ENCODE results near the gene ATRN. TPM values are rescaled to one million over a fixed set of nuclear protein-coding genes. Genes with fewer than 3 reads are reported as not detected.

Gene ATRN
- total and polyA plus RNA-seq, 2 of the 8 experiments (the other 6 are each of a cell fraction or from before 2014, with no cell fraction given): 12.0 to 17.4 TPM

DNA sequence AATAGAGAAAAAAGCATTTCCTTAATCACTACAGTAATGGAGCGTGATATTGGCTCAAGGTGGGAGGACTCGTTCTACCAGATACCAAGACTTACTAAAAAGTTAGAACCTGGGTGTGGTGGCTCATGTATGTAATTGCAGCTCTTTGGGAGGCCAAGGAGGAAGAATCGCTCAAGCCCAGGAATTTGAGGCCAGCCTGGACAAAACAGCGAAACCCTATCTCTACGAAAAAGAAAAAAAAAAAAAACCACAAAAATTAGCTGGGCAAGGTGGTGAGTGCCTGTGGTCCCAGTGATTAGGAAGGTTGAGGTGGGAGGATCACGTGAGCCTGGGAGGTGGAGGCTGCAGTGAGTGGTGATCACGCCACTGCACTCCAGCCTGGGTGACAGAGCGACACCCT lies 24.0 kb upstream of the ATRN start:
- no peak overlapping the region for H2AK5ac ChIP-seq (ENCODE audit: low read depth, low read length)
- no peak for DNase-seq (ENCODE audit: low read depth in 1 of 2, low spot score in 2 of 2)
- H3K56ac ChIP-seq (replicated peaks; ENCODE audit: insufficient read length, low read depth, low read length): no peak overlapping the region
- FAIRE-seq: no peak
- 91% methylated on average over 8 of the region's 8 CpGs; no CpG with 5 or more reads in 1 of the 2 experiments for WGBS, 2 experiments (ENCODE audit: extremely low coverage in 1 of 2, insufficient coverage in 1 of 2, insufficient read length in 1 of 2, insufficient replicate concordance in 2 of 2, low coverage in 1 of 2, low lambda C conversion rate in 2 of 2, missing lambda C conversion rate in 1 of 2)
- no peak overlapping the region for H3K27ac ChIP-seq (ENCODE audit: low read depth, low read length)
- no peak overlapping the region for H3K18ac ChIP-seq (ENCODE audit: extremely low read depth, low read length)
- CTCF ChIA-PET (ENCODE audit: partially characterized antibody): no interaction called here
- H3K4me3 ChIP-seq (ENCODE audit: extremely low read depth in 1 of 4, insufficient read depth in 2 of 4, low read depth in 3 of 4, low read length in 4 of 4): no peak overlapping the region
- H4K8ac ChIP-seq (ENCODE audit: extremely low read depth, insufficient read depth, low read length): no peak overlapping the region
- H2BK5ac ChIP-seq (ENCODE audit: low read depth, low read length): no peak overlapping the region
- POLR2A ChIA-PET (ENCODE audit: partially characterized antibody): no interaction called here
- no peaks in the 10 kb centered on the region for H3K36me3 ChIP-seq (ENCODE audit: control insufficient read depth in 2 of 4, insufficient read depth in 4 of 4, low read length in 3 of 4)
- H3K9me3 ChIP-seq (ENCODE audit: insufficient read depth in 2 of 2, low read depth in 1 of 2, low read length in 1 of 2): 0 out of 4 replicates have a peak, but pooled peaks cover 0 to 5% of the 10 kb centered on the region in 2 experiments
- no peak overlapping the region for H4K91ac ChIP-seq (replicated peaks; ENCODE audit: insufficient read length, low read length)
- H3K79me2 ChIP-seq (ENCODE audit: control insufficient read depth in 1 of 2, insufficient read depth in 2 of 2, low read length in 2 of 2): no peaks in the 10 kb centered on the region
- H3K79me1 ChIP-seq (ENCODE audit: low read depth, low read length): no peaks in the 10 kb centered on the region
- H2BK12ac ChIP-seq (ENCODE audit: low read depth, low read length): no peak overlapping the region
- H3K14ac ChIP-seq (ENCODE audit: insufficient read length): no peak overlapping the region
- no peak overlapping the region for H3K4me2 ChIP-seq (ENCODE audit: insufficient read depth in 1 of 2, low read depth in 2 of 2, low read length in 2 of 2)
- no peaks in the 10 kb centered on the region for H3K27me3 ChIP-seq (replicated peaks in 1 of 4; ENCODE audit: control insufficient read depth in 3 of 4, extremely low read depth in 1 of 4, insufficient read depth in 3 of 4, low read length in 3 of 4)
- no peaks in the 10 kb centered on the region for H3K23me2 ChIP-seq (ENCODE audit: low read depth, low read length)
- H2AFZ ChIP-seq (ENCODE audit: low read length): no peak overlapping the region
- H2BK15ac ChIP-seq (ENCODE audit: low read length): no peak overlapping the region
- no peak overlapping the region for H3K23ac ChIP-seq (ENCODE audit: insufficient read length)
- no peak overlapping the region for H3K9ac ChIP-seq (replicated peaks in 1 of 4; ENCODE audit: extremely low read depth in 1 of 4, low read depth in 3 of 4, low read length in 3 of 4)
- H4K5ac ChIP-seq (ENCODE audit: insufficient read length, low read depth, low read length): no peak overlapping the region
- H2BK120ac ChIP-seq (replicated peaks; ENCODE audit: low read depth, low read length): no peak overlapping the region
- no peaks in the 10 kb centered on the region for H3K4me1 ChIP-seq (replicated peaks in 1 of 4; ENCODE audit: control insufficient read depth in 3 of 4, insufficient read depth in 4 of 4, low read length in 3 of 4)
- no peaks in the 10 kb centered on the region for H4K20me1 ChIP-seq (replicated peaks in 1 of 2; ENCODE audit: control insufficient read depth in 1 of 2, insufficient read depth in 2 of 2, low read length in 2 of 2)
- no peak overlapping the region for H2BK20ac ChIP-seq (ENCODE audit: low read length)
- no peak overlapping the region for H3K4ac ChIP-seq (replicated peaks; ENCODE audit: insufficient read length, low read depth, low read length)
- no peak for TF ChIP-seq BCL11A (IDR thresholded peaks at IDR 0.05; ENCODE audit: low read depth in 2 of 2, low read length in 2 of 2)
- TF ChIP-seq, protein P1, sequence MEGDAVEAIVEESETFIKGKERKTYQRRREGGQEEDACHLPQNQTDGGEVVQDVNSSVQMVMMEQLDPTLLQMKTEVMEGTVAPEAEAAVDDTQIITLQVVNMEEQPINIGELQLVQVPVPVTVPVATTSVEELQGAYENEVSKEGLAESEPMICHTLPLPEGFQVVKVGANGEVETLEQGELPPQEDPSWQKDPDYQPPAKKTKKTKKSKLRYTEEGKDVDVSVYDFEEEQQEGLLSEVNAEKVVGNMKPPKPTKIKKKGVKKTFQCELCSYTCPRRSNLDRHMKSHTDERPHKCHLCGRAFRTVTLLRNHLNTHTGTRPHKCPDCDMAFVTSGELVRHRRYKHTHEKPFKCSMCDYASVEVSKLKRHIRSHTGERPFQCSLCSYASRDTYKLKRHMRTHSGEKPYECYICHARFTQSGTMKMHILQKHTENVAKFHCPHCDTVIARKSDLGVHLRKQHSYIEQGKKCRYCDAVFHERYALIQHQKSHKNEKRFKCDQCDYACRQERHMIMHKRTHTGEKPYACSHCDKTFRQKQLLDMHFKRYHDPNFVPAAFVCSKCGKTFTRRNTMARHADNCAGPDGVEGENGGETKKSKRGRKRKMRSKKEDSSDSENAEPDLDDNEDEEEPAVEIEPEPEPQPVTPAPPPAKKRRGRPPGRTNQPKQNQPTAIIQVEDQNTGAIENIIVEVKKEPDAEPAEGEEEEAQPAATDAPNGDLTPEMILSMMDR (IDR thresholded peaks at IDR 0.05; ENCODE audit: control extremely low read depth in 1 of 3, insufficient read depth in 1 of 3, low read depth in 1 of 3, low read length in 3 of 3): no peak
- no peak for TF ChIP-seq SAP30 (IDR thresholded peaks at IDR 0.05; ENCODE audit: insufficient read depth, insufficient replicate concordance, low read length)
- TF ChIP-seq, protein P2, sequence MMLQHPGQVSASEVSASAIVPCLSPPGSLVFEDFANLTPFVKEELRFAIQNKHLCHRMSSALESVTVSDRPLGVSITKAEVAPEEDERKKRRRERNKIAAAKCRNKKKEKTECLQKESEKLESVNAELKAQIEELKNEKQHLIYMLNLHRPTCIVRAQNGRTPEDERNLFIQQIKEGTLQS (IDR thresholded peaks at IDR 0.05; ENCODE audit: insufficient read depth, low read depth, low read length): no peak
- TF ChIP-seq TAF7 (optimal IDR thresholded peaks at IDR 0.05; ENCODE audit: borderline replicate concordance, low read depth, low read length): no peak
- TF ChIP-seq, protein P3, sequence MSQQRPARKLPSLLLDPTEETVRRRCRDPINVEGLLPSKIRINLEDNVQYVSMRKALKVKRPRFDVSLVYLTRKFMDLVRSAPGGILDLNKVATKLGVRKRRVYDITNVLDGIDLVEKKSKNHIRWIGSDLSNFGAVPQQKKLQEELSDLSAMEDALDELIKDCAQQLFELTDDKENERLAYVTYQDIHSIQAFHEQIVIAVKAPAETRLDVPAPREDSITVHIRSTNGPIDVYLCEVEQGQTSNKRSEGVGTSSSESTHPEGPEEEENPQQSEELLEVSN (IDR thresholded peaks at IDR 0.05): no peak
- TF ChIP-seq, protein P4, sequence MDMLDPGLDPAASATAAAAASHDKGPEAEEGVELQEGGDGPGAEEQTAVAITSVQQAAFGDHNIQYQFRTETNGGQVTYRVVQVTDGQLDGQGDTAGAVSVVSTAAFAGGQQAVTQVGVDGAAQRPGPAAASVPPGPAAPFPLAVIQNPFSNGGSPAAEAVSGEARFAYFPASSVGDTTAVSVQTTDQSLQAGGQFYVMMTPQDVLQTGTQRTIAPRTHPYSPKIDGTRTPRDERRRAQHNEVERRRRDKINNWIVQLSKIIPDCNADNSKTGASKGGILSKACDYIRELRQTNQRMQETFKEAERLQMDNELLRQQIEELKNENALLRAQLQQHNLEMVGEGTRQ (IDR thresholded peaks at IDR 0.05; ENCODE audit: low read length): no peak
- no peak for TF ChIP-seq TEAD4 (IDR thresholded peaks at IDR 0.05; ENCODE audit: low read depth, low read length)
- TF ChIP-seq POLR2AphosphoS5 (IDR thresholded peaks at IDR 0.05; ENCODE audit: low read depth, low read length): no peak

Measured in H1 (cell line).